Trophoblast cell (in vitro differentiated cells and primary cell): ENCODE results near the gene PAMR1.

ENCODE experiments used
- DNase-seq, 2 donors: peaks; one replicate each; pipeline ENCODE4 v3.0.0-alpha.2; 2016
- H2AFZ ChIP-seq: 2 replicates; pipeline ENCODE4 v1.6.1; 2013; ENCODE audit warnings: low read length, moderate library complexity, mild to moderate bottlenecking; ENCODE audit not compliant: insufficient read depth, poor library complexity
- H2AK5ac ChIP-seq: 2 replicates; pipeline ENCODE4 v1.6.1; 2013; ENCODE audit warnings: mild to moderate bottlenecking, low read length
- H2BK120ac ChIP-seq: 2 replicates; pipeline ENCODE4 v1.6.1; 2013; ENCODE audit warnings: low read length, mild to moderate bottlenecking, moderate library complexity; ENCODE audit not compliant: insufficient read depth, poor library complexity
- H2BK12ac ChIP-seq: 2 replicates; pipeline ENCODE4 v1.6.1; 2013; ENCODE audit warnings: mild to moderate bottlenecking, low read length, moderate library complexity
- H2BK5ac ChIP-seq: 2 replicates; pipeline ENCODE4 v1.6.1; 2013; ENCODE audit warnings: low read length, low read depth, moderate library complexity, mild to moderate bottlenecking; ENCODE audit not compliant: poor library complexity
- H3K14ac ChIP-seq: 2 replicates; pipeline ENCODE4 v1.6.1; 2013; ENCODE audit warnings: mild to moderate bottlenecking, low read length
- H3K18ac ChIP-seq: 2 replicates; pipeline ENCODE4 v1.6.1; 2013; ENCODE audit warnings: mild to moderate bottlenecking, low read length
- H3K23ac ChIP-seq: 2 replicates; pipeline ENCODE4 v1.6.1; 2013; ENCODE audit warnings: low read length
- H3K27ac ChIP-seq: 2 replicates; pipeline ENCODE4 v1.5.1; 2013; ENCODE audit warnings: low read depth, mild to moderate bottlenecking, inconsistent platforms, low read length, moderate library complexity
- H3K27me3 ChIP-seq: 2 replicates; pipeline ENCODE4 v1.6.1; 2013; ENCODE audit warnings: inconsistent platforms, mild to moderate bottlenecking, low read length, moderate library complexity; ENCODE audit not compliant: insufficient read depth
- H3K36me3 ChIP-seq, 2 experiments: 1 replicate in 1 of 2; 2 replicates in 1 of 2; pipeline ENCODE4 v1.6.1; 2013; ENCODE audit warnings: low read length in 2 of 2, mild to moderate bottlenecking in 2 of 2, moderate library complexity in 1 of 2; ENCODE audit not compliant: insufficient read depth in 2 of 2, control insufficient read depth in 1 of 2
- H3K4ac ChIP-seq: 2 replicates; pipeline ENCODE4 v1.6.1; 2013; ENCODE audit warnings: low read depth, mild to moderate bottlenecking, low read length, moderate library complexity
- H3K4me1 ChIP-seq, 2 experiments: 1 replicate in 1 of 2; 2 replicates in 1 of 2; pipeline ENCODE4 v1.6.1; 2013; ENCODE audit warnings: low read length in 2 of 2, mild to moderate bottlenecking in 2 of 2, moderate library complexity in 1 of 2; ENCODE audit not compliant: insufficient read depth in 2 of 2, control insufficient read depth in 1 of 2
- H3K4me2 ChIP-seq: 2 replicates; pipeline ENCODE4 v1.6.1; 2013; ENCODE audit warnings: inconsistent platforms, mild to moderate bottlenecking, low read length, moderate library complexity
- H3K4me3 ChIP-seq: 2 replicates; pipeline ENCODE4 v1.5.1; 2013; ENCODE audit warnings: mild to moderate bottlenecking, low read depth, low read length, inconsistent platforms
- H3K79me1 ChIP-seq: one replicate; pipeline ENCODE4 v1.6.1; 2013; ENCODE audit warnings: low read length
- H3K79me2 ChIP-seq: 2 replicates; pipeline ENCODE4 v1.6.1; 2013; ENCODE audit warnings: low read length, mild to moderate bottlenecking; ENCODE audit not compliant: control insufficient read depth, insufficient read depth, poor library complexity
- H3K9ac ChIP-seq: 2 replicates; pipeline ENCODE4 v1.6.1; 2013; ENCODE audit warnings: mild to moderate bottlenecking, low read length
- H3K9me3 ChIP-seq: 2 replicates; pipeline ENCODE4 v1.6.1; 2013; ENCODE audit warnings: low read depth, mild to moderate bottlenecking, control low read depth, inconsistent platforms, low read length; ENCODE audit not compliant: insufficient read depth
- H4K12ac ChIP-seq: 2 replicates; pipeline ENCODE4 v1.6.1; 2013; ENCODE audit warnings: low read depth, mild to moderate bottlenecking, low read length, moderate library complexity
- H4K8ac ChIP-seq: 2 replicates; pipeline ENCODE4 v1.6.1; 2013; ENCODE audit warnings: low read depth, mild to moderate bottlenecking, low read length, moderate library complexity
- H4K91ac ChIP-seq: one replicate; pipeline ENCODE4 v1.6.1; 2013; ENCODE audit warnings: low read depth, mild to moderate bottlenecking, low read length, moderate library complexity
- WGBS: extraction: QIAGEN DNeasy Blood & Tissue Kit; methylation state at CpG from one replicate; pipeline ENCODE4 v1.1.7; 2013; ENCODE audit warnings: missing lambda C conversion rate; ENCODE audit not compliant: insufficient read length, insufficient coverage; ENCODE audit errors: extremely low coverage; 5-methylcytosine and 5-hydroxymethylcytosine counted together

PAMR1 gene

DNA sequence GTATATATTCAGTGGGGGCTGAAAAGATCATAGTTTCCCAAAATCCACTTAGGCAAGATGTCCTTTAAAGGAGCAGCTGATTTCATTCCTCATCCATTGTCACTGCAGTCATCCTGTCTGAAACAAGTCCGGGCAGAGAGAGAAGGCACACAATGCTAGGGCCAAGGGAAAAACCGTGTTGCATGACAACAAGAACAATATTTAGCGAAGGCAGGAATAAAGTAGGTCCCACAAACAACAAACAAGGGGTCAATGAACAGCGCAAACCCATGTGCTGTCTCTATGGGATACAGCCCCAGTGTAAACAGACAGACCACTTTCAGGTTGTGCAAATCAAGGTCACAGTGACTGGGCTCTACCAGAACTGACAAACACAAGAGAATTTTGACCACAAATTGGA is 9.0 kb downstream of the PAMR1 start:
- no peaks in the 10 kb centered on the region for H3K79me1 ChIP-seq
- H3K4me1 ChIP-seq, result peaks cover 4% of the 10 kb centered on the region in 2 experiments
- no peak overlapping the region for H3K18ac ChIP-seq
- H3K14ac ChIP-seq, result no peak overlapping the region
- H4K91ac ChIP-seq, result no peak overlapping the region
- H3K4me2 ChIP-seq, result no peak overlapping the region
- H3K79me2 ChIP-seq, result no peaks in the 10 kb centered on the region
- DNase-seq, result no peak
- H2AFZ ChIP-seq, result no peak overlapping the region
- no peak overlapping the region for H3K27ac ChIP-seq
- no peak overlapping the region for H2AK5ac ChIP-seq
- no peaks in the 10 kb centered on the region for H3K27me3 ChIP-seq
- H2BK12ac ChIP-seq, result no peak overlapping the region
- H4K8ac ChIP-seq, result no peak overlapping the region
- no peak overlapping the region for H3K9ac ChIP-seq
- H3K23ac ChIP-seq, result no peak overlapping the region
- no peaks in the 10 kb centered on the region for H3K9me3 ChIP-seq
- WGBS, result no CpG with 5 or more reads among the region's 4 CpGs
- no peak overlapping the region for H4K12ac ChIP-seq
- no peak overlapping the region for H3K4ac ChIP-seq
- H3K36me3 ChIP-seq, result no peaks in the 10 kb centered on the region
- no peak overlapping the region for H3K4me3 ChIP-seq
- H2BK5ac ChIP-seq, result no peak overlapping the region
- H2BK120ac ChIP-seq, result no peak overlapping the region

DNA sequence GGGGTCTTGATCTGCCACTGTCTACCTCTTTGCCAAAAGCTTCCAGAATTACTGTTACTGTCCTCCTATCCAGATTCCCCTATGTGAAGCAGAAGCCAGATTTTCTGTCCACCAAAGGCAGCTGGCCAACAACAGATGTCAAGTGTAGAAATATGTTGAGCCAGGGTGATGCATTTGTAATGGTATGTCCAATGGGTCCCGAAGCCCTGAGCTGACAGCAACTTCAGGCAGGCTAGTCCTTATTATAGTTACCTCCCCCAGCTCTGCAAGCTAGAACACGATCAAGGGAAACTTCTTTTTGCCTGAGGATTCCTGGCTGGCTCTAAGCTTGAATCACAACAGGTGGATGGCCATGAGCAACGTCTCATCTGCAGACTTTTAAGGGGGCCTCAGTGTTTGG is 10.2 kb downstream of the PAMR1 start:
- H3K4me1 ChIP-seq, result peaks cover 4% of the 10 kb centered on the region in 2 experiments
- no peak overlapping the region for H2BK120ac ChIP-seq
- WGBS, result no CpG with 5 or more reads among the region's 3 CpGs
- no peak overlapping the region for H4K8ac ChIP-seq
- H3K36me3 ChIP-seq, result no peaks in the 10 kb centered on the region
- no peak overlapping the region for H2AFZ ChIP-seq
- no peaks in the 10 kb centered on the region for H3K79me2 ChIP-seq
- H3K4me3 ChIP-seq, result no peak overlapping the region
- H2BK5ac ChIP-seq, result no peak overlapping the region
- H3K23ac ChIP-seq, result no peak overlapping the region
- peak; percentile 23 to 30 for DNase-seq
- H3K4me2 ChIP-seq, result no peak overlapping the region
- H3K9me3 ChIP-seq, result no peaks in the 10 kb centered on the region
- no peaks in the 10 kb centered on the region for H3K27me3 ChIP-seq
- H4K12ac ChIP-seq, result no peak overlapping the region
- no peak overlapping the region for H3K18ac ChIP-seq
- H3K14ac ChIP-seq, result no peak overlapping the region
- no peak overlapping the region for H2AK5ac ChIP-seq
- no peak overlapping the region for H3K4ac ChIP-seq
- H3K27ac ChIP-seq, result no peak overlapping the region
- H2BK12ac ChIP-seq, result no peak overlapping the region
- no peaks in the 10 kb centered on the region for H3K79me1 ChIP-seq
- no peak overlapping the region for H4K91ac ChIP-seq
- no peak overlapping the region for H3K9ac ChIP-seq

DNA sequence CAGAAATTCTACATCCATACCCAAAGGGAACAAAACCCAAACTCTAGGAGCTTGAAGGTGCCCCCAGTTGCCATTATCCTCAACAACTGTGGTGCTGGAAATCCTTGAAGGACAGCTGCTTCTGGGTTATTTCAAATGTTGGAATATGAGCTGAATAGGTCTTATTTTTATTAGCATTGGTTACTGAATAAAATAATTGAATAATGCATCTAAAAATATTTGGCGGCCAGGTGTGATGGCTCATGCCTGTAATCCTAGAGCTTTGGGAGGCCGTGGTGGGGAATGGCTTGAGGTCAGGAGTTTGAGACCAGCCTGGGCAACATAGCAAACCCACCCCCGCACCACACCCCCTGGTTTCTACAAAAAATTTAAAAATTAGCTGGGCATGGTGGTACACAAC is 10.9 kb downstream of the PAMR1 start:
- Histone ChIP-seq H3K4me3 (no peak overlapping the region), H3K9ac (no peak overlapping the region), H3K27me3 (no peaks in the 10 kb centered on the region), H2AK5ac (no peak overlapping the region), H2AFZ (no peak overlapping the region), H3K36me3 (no peaks in the 10 kb centered on the region), H3K79me2 (no peaks in the 10 kb centered on the region), H3K18ac (no peak overlapping the region), H2BK120ac (no peak overlapping the region), H2BK5ac (no peak overlapping the region), H4K12ac (no peak overlapping the region), H3K4me1 (peaks cover 4% of the 10 kb centered on the region in 2 experiments), H3K4ac (no peak overlapping the region), H4K91ac (no peak overlapping the region), H3K27ac (no peak overlapping the region), H4K8ac (no peak overlapping the region), H3K9me3 (no peaks in the 10 kb centered on the region), H2BK12ac (no peak overlapping the region), H3K14ac (no peak overlapping the region), H3K79me1 (no peaks in the 10 kb centered on the region), H3K4me2 (no peak overlapping the region), H3K23ac (no peak overlapping the region)
- no peak for DNase-seq
- no CpG with 5 or more reads among the region's 3 CpGs for whole genome bisulfite sequencing

DNA sequence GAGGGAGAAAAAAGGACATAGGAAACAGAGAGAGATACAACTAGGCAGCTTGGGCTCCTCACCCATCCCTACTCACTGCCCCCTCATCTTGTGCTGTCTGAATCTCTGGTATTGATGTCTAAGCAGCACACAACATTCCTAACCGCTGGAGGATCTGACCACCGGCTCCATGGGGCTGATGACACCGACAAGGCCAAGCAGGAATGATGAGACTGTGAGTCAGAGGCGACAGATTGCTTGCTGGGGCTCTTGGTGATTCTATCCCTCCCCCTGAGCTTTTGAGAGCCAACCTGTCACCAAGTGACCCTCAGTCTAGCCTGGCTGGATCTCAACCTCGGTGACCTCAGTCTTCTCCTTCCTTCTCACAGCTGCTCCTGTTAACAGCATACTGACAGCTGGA is 13.8 kb downstream of the PAMR1 start:
- WGBS, result no CpG with 5 or more reads among the region's 5 CpGs
- H2AK5ac ChIP-seq, result no peak overlapping the region
- H4K12ac ChIP-seq, result no peak overlapping the region
- no peak overlapping the region for H2BK12ac ChIP-seq
- no peak overlapping the region for H2BK120ac ChIP-seq
- peaks cover 4% of the 10 kb centered on the region in 2 experiments for H3K4me1 ChIP-seq
- H3K79me2 ChIP-seq, result no peaks in the 10 kb centered on the region
- H3K18ac ChIP-seq, result no peak overlapping the region
- H3K27ac ChIP-seq, result no peak overlapping the region
- no peaks in the 10 kb centered on the region for H3K9me3 ChIP-seq
- no peak overlapping the region for H3K14ac ChIP-seq
- no peak for DNase-seq
- no peaks in the 10 kb centered on the region for H3K79me1 ChIP-seq
- H3K23ac ChIP-seq, result no peak overlapping the region
- H3K27me3 ChIP-seq, result no peaks in the 10 kb centered on the region
- no peak overlapping the region for H2BK5ac ChIP-seq
- no peak overlapping the region for H4K8ac ChIP-seq
- H3K4me3 ChIP-seq, result no peak overlapping the region
- H2AFZ ChIP-seq, result no peak overlapping the region
- H3K4ac ChIP-seq, result no peak overlapping the region
- H3K9ac ChIP-seq, result no peak overlapping the region
- H4K91ac ChIP-seq, result no peak overlapping the region
- no peaks in the 10 kb centered on the region for H3K36me3 ChIP-seq
- H3K4me2 ChIP-seq, result no peak overlapping the region
